Stimulated activated CD4-positive, alpha-beta T cell treated with anti-CD3 and anti-CD28 coated beads, Interleukin-12 subunit alpha, Interleukin-12 subunit beta, amount 100 ng/mL, for 48 hours (primary cell): ENCODE results near the gene BCO1.
A peak's percentile ranks its signal among the peaks of the same experiment; 100 is the strongest.
"Not testable (repeated sequence)": the region's sequence is repeated elsewhere in the genome, so short reads cannot be mapped to it uniquely, and the experiment has no call there.

ENCODE experiments used
- DNase-seq, 3 donors: peaks; one replicate each; pipeline ENCODE4 v3.0.0-alpha.2; 2020; ENCODE audit warnings: low read depth in 2 of 3, low spot score in 1 of 3

The BCO1 gene, protein sequence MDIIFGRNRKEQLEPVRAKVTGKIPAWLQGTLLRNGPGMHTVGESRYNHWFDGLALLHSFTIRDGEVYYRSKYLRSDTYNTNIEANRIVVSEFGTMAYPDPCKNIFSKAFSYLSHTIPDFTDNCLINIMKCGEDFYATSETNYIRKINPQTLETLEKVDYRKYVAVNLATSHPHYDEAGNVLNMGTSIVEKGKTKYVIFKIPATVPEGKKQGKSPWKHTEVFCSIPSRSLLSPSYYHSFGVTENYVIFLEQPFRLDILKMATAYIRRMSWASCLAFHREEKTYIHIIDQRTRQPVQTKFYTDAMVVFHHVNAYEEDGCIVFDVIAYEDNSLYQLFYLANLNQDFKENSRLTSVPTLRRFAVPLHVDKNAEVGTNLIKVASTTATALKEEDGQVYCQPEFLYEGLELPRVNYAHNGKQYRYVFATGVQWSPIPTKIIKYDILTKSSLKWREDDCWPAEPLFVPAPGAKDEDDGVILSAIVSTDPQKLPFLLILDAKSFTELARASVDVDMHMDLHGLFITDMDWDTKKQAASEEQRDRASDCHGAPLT

DNA sequence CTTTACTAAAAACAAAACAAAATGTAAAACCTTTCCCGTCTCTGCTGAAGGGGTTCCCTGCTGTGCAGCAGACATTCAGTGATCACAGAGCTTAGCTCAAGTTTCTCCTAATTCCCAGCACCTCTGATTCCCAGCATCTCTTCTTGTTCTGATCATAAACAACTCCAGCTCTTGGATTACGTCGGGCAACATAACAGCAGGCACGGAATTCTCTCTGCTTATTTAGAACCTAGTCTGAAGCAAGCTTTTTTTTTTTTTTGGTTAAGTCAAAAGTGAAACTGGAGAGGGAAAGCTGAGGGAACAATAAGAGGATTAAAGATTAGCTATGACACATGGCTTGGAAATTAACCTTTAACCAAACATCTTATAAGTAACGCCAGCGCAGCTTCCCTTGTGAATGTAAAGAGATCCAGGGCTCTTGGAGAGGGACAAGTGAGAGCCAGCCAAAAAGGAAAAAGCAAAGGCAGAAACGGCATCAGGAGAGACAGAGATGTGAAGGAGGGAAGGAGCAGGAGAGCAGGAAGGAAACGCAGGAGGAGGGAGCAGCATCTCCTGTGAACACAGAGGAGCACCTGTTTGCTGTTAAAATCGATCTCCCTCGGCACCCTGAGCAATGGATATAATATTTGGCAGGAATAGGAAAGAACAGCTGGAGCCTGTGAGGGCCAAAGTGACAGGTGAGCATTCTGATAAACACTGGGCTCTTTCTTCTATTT, at the start of gene BCO1:
TSS of gene BCO1 (plus strand) at position 394 of the 716 bp plus-strand sequence. CDS start at position 614, 220 bp downstream.
- DNase-seq: no peak

DNA sequence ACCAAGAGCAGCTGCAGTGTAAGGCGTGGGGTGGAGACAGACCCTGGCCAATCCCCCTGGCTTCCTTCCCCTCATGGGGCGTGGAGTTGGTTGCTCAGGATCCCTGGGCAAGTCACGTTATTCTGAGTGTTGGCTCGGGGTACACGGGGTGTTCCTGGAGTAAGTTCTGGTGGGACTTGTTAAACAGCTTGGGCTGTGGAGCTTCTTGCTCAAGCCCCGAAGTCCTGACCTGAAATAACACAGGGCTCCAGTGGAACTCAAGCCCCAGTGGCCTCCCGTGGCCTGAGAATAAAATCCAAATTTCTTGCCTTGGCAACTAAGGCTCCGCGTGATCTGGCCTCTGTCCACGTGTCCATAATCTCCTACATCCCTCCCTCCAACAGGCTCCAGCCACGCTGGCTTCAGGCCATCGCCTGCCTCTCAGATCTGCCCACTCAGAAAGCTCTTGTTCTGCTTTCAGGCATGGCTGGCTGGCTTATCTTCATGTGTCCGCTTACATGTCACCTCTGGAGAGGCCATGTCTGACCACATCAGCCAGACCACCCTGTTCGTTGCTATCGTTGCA, 49.3 kb upstream of the BCO1 start:
- no peak for DNase-seq

DNA sequence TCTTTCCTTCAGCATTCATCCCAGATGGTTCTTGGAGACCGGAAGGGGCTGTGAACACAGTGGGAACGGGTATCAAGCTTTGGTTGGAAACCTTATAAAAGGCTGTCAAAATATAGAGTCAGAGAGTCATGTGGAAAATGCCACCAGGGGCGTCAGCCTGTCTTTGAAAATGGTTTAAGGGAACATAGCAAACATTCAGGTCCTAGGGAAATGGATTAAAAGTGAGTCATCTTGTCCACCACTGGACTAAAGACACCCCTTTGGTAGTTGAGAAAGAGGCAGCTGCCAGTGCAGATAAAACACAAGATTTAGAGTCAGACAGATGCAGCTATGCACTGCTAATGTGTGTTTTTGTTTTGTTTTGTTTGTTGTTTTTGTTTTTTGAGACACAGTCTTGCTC, 47.8 kb upstream of the BCO1 start:
- no peak for DNase-seq

DNA sequence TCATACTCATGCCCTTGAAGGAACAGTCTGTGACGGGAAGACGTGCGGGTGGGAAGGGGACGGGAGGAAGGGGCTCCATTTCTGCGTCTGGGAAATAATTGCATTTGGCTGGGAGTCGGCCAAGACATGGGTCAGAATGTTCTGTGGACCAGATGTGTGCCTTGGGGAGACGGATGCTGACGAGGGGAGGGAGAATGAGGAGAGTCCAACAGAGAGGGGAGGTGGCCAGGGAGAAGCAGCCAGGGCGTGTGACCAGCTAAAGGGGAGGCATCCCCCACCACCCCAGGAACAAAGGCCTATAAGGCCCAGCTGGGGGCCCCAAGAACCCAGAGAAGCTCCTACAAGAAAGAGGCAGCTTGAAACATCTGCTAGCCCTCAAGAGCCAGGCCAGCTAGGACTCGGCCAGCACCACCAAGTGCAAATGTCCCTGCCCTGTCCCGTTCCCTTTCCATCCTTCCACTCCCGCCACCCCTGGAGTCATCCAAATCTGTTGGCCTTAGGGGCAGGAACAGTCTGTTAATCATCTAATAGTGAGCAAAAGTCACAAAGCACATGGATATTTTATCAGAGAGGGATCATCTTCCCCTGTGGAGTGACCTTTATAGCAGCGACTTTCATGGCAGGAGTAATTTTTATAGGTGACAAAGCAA, 42.5 kb upstream of the BCO1 start:
- no peak for DNase-seq

DNA sequence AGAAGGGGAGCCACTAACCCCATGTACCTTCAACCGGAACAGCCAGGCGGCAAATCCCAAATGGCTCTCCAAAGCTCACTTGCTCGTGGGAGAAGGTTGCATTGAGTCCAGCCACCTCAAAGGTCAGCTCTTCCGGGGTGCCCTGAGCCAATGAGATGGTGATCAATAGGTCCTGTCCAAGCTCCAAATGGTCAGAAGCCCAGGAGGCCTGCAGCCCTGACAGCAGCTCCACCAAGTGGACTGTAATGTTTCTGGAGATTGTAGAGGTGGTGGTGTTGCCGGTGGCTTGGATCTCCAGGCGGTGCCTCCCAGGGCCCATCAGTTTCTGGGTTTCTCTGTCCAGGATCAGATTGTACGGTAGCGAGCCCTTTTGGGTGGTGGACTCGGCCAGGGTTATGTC, 39.9 kb upstream of the BCO1 start:
- DNase-seq: no peak

DNA sequence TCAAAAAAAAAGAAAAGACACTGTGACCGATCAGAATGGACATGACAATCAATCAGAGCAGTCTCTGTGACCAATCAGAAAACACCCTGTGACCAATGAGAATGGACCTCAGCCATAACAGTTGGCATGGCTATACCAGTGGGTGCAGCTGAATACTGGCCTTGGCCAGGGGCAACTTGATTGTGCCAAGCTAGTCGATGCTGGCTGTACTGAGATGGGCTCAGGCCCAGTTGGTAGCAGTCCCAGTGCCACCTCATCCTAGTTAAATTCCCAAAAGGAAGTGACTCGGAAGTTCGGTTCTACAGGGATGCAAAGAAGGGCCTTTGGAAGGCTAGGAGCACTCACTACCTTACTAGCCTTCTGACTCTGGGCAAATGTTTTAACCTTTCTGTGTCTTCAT, 37.2 kb upstream of the BCO1 start:
- no peak for DNase-seq

DNA sequence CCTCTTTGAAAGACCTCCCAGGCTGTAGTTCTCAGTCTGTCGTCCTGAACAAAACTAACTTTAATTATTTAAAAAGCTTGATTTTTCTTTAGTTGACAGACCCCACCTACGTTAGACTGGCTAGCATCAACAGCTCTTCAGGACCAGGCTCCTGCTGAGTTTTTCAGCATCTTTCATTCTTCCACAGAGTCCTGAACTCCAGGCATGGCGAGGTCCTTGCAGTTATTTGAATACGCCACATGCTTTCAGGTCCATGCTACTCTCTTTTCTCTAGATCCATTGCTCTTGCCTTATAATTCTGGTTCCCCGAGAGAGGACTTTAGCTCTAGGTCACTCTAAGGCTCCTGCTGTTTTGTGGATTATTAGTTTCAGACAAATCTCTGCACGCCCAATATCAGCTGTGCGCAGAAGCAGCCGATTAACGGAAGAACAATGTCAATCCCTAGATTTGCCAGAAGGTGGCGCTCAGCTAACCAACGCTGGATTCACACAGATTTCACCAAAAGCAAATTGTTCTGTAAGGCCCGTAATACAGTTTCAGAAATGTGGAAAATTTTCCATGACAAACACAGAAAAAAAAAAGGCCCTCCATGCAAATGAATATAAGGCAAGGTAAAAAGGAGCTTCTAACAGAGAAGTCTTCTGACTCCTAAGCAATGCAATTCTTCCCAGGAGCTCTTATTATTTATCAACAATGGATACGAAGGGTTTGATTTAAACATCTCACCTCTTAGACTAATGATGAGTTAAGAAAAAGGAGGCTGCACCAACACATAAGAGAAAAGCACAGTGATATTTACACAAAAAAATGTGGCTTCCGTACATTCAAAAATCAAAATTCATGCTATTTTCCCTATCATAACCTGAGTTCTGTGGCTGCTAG, 33.5 kb upstream of the BCO1 start:
- peak; percentile 11 to 50 (median 25) for DNase-seq

DNA sequence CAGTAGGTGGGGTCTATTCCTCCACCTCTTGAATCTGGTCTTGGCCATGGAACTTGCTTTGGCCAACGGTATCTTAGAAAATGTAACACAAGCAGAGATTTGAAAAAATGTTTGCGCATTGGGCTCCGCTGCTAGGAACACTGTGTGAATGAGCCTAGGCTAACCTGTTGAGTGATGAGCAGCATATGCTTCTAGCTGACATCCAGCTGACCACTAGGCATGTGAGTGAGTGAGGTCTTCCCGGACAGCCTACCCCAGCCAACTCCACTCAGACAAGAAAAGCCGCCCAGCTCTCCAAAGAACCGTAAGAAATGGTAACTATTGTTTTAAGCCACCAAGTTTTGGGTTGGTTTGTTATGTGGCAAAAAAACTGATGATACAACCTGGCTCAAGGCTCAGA, 31.4 kb upstream of the BCO1 start:
- no peak for DNase-seq

DNA sequence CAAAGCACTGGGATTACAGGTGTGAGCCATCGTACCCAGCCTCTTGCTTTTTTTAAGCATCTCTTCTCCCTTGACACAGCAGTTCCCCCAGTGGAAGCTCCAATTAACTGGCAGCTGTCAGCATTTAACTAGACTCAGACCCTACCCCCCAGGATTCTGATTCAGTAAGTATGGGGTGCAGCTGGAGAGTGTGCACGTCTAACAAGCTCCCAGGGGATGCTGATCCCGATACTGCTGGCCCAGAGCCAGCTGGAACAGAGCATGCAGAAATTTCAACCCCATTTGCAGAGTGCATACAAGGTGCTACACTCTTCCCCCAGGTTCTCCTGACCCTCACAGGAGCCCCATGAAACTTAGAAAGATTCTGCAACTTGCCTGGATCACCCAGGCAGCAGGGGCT, 27.7 kb upstream of the BCO1 start:
- DNase-seq: no peak

DNA sequence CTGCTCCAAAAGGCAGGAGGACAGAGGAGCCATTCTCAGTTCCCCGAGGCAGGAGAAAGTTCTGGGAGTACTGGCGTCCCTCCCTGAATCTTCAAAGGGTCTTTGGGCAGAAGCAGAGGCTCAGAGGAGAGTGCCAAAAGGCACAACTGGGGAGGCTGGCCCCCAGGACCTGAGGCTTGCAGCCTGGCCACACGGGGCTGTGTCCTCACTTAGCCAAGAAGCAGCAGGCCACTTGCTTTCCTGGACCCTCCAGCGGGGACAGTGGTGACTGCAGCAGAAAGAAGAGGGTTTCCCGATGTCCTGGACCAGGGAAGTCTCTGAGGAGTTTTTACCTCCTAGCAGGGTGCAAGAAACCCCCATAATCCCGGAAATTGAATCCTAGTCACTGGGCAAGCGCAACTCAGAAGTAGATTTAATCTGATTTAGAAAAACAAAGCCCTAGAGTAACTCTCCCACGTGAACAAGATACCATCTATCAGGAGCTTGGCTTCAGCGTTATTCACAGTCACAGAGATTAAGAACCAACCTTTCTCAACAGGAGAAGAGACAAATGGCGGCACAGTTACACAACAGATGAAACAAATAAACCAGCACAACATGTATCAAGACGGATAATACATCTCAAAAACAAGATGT, 25.5 kb upstream of the BCO1 start:
- no peak for DNase-seq

DNA sequence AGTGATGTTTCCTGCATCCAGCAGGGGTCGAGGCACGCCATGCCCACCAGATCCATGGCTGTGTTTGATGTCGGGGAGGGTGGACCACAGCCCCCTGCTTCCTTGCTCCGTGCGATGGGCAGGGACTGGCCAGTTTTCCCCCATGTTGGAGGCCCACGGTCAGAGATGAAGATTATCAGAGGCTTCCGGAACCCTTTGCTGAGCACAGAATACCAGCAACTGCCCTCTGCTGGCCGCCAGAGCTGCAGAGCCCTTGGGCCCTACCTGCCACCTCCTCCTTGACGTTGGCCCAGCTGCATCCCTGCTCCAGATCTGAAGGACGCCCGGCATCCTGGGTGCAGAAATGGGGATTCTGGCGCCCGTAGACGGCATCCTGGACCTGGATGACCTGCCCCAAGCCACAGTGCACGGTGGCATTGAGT, 23.7 kb upstream of the BCO1 start:
- DNase-seq: no peak

DNA sequence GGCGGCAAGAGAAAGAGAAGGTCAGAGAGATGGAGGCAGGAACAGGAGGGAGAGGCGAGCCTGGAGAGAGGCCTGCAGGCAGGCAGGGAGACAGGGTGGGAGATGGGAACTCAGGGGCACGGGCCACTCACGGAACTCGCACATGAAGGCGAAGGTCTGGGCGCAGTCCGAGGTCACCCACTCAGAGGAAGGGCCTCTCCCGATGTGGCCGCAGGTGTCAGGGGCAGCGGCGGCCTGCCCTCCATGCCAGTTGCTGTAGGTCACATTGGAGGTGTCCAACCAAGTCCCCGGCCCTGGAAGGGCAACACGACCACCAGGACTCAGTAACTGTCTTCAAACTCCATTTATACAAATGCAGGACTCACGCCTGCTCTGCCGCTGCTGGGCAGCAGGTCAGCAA, 22.4 kb upstream of the BCO1 start:
- no peak for DNase-seq

DNA sequence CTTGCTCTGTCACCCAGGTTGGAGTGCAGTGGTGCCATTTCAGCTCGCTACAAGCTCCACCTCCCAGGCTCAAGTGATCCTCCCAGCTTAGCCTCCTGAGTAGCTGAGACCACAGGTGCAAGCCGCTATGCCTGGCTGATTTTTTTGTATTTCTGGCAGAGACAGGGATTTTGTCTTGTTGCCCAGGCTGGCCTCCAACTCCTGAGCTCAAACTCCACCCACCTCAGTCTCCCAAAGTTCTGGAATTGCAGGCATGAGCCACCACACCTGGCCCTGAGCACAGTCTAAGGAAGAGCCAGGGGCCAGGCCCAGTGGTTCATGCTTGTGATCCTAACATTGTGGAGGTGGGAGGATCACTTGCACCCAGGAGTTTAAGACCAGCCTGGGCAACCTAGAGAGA, 21.8 kb upstream of the BCO1 start:
- DNase-seq: no peak

DNA sequence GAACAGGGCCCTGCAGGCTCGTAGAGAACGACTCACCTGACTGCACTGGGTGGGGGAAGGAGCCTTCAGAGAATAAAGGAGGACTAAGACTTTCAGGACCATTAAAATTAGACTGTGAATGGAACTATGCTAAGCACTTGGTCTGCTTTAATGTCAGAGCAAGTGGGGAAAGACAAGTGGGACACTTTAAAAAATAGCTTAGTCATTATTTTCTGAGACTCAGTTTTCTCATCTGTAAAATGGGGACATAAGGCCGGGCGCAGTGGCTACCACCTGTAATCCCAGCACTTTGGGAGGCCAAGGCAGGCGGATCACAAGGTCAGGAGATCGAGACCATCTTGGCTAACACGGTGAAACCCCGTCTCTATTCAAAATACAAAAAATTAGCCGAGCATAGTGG, 19.3 kb upstream of the BCO1 start:
- no peak for DNase-seq

DNA sequence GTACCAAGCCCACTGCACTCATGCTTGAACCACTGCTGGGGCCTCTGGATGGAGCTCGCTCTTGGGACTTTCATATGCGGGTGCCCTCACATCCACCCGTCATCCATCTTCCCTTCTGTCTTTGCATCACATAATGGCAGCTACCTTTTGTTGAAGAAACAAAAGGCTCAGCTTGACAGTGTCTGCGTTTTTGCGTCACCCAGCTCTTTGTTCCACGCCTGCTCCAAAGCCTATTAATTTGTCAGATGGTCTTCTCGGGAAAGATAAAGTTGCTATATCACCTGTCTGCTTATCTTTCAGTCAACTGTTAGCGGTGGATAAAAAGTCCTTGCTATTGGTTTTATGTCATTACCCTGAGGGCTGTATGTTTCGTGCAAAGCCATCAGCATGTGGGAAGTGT, 18.1 kb upstream of the BCO1 start:
- DNase-seq: no peak

DNA sequence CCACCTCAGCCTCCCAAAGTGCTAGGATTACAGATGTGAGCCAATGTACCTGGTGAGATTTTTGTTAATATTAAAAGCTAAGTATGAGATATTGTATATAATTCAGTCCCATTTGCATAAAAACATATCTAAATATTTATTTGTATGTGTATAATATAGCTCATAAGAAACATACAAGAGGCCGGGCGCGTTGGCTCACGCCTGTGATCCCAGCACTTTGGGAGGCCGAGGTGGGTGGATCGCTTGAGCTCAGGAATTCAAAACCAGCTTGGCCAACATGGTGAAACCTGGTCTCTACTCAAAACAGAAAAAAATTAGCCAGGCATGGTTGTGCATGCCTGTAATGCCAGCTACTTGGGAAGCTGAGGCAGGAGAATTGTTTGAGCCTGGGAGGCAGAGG, 16.8 kb upstream of the BCO1 start:
- DNase-seq: no peak

DNA sequence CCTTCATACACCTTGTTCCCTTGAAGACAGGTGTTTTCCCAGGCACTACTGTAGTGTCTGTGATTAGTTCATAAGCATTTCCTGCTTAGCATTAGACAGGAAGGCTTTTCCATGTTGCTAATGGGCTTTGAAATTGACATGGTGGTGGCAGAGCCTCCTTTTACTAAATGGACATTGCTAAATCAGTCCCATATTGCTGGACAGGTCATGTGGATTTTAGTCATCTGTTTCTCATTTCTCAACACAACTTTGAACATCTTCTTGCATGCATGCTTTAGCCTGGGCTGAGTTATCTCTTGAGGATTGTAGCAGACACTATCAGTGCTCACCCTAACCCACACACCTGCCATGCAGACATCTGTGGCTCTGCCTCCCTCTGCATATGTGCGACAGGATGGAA, 13.7 kb upstream of the BCO1 start:
- DNase-seq: no peak

DNA sequence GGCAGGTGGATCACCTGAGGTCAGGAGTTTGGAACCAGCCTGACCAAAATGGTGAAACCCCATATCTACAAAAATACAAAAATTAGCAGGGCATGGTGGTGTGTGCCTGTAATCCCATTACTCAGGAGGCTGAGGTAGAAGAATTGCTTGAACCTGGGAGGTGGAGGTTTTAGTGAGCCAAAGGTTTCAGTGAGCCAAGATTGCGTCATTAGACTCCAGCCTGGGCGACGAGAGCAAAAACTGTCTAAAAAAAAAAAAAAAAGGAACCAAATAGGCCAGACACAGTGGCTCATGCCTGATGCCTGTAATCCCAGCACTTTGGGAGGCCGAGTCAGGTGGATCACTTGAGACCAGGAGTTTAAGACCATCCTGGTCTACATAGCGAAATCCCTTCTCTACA, 12.8 kb upstream of the BCO1 start:
- DNase-seq: not testable (repeated sequence)

DNA sequence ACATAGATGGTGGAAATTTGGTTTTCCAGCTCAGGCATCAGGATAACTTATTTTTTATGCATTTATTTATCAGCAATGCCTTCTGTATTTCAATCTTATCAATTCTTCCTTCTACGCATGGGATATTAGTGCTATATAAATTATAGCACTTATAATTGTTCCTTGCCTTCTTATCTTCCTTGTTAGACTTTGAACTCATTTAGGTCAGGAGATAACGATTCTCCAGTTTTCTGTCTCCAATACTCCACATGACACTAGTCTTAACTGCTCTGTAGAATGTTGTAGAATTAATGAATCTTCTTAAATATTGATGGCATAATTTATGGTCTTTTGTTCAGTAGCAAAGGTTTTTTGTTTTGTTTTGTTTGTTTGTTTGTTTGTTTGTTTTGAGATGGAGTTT, 10.7 kb upstream of the BCO1 start:
- no peak for DNase-seq

DNA sequence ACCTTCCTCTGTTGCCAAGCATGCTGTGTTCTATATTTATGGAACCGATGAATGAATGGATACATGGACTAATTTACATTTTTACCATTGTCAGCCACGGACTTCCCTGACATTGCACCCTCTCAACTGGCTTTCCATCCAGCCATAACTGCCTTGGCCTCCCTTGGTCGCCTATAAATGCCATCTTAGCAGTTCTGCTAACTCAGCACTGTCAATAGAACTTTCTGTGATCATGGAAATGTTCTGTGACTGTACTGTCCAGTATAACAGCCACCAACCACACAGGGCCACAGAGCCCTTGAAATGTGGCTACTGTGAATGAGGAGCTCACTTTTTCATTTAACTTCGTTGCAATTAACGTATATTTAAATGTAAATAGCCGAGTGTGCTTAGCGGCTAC, 8.7 kb upstream of the BCO1 start:
- DNase-seq: no peak
